ENCODE data around the gene CLUH.
A peak's percentile ranks its signal among the peaks of the same experiment; 100 is the strongest.

Gene CLUH

DNA sequence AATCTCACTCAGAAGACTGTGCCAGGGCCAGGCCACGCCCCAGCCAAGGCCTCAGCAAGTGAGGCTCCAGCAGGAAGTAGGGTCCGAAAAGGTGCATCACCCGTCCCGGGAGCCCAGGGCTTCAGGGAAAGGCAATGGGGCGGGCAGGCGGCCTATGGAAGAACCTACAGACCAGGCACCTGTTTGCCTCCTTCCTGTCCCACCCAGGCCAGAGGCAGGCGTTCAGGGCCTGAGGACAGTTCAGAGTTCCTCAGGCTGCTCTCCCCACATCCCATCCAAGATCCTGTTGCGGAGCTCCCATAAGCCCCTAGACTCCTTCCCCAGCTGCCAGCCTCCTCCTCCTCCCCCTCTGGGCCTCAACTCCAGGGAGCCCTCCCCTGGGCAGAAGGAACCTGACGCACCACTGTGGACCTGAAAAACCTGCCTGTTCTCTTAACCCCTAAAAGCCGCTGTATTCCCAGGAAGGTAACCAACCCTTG, 2.3 kb downstream of the CLUH start:
- H3K27ac ChIP-seq = peak overlapping the region; percentile 85
- TF ChIP-seq, protein P1, sequence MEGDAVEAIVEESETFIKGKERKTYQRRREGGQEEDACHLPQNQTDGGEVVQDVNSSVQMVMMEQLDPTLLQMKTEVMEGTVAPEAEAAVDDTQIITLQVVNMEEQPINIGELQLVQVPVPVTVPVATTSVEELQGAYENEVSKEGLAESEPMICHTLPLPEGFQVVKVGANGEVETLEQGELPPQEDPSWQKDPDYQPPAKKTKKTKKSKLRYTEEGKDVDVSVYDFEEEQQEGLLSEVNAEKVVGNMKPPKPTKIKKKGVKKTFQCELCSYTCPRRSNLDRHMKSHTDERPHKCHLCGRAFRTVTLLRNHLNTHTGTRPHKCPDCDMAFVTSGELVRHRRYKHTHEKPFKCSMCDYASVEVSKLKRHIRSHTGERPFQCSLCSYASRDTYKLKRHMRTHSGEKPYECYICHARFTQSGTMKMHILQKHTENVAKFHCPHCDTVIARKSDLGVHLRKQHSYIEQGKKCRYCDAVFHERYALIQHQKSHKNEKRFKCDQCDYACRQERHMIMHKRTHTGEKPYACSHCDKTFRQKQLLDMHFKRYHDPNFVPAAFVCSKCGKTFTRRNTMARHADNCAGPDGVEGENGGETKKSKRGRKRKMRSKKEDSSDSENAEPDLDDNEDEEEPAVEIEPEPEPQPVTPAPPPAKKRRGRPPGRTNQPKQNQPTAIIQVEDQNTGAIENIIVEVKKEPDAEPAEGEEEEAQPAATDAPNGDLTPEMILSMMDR (IDR thresholded peaks at IDR 0.05) = no peak
- TF ChIP-seq ZFX (IDR thresholded peaks at IDR 0.05; ENCODE audit: borderline replicate concordance) = no peak

DNA sequence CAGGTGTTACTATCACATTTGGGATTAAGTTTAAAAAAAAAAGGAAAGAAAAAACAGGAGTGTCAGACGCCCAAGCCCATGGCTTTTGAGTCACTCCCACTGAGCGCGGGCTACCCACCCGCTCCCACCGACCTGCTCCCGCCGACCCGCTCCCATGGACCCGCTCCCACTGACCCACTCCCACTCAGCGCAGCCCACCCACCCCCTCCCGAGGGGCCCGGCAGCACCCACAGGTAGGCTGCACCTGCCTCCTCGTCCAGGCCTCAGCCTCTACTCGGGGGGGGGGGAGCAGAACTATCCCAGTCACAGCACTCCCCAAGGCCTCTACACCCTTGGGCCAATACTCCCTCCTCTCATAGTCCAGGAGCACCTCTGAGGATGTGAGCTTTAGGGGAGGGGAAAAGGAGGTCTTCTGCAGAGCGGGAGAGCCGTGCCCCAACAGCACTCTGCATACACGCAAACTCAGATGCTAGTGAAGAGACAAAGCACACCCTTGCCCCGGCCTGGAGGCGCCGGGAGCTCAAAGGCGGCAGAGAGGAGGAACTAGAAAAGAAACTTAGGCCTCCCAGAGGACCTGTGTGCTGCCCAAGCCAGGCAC, 2.9 kb downstream of the CLUH start:
- no peak for TF ChIP-seq ZFX (IDR thresholded peaks at IDR 0.05; ENCODE audit: borderline replicate concordance)
- TF ChIP-seq, protein P1 (IDR thresholded peaks at IDR 0.05) = no peak
- H3K27ac ChIP-seq = peak overlapping the region; percentile 85

DNA sequence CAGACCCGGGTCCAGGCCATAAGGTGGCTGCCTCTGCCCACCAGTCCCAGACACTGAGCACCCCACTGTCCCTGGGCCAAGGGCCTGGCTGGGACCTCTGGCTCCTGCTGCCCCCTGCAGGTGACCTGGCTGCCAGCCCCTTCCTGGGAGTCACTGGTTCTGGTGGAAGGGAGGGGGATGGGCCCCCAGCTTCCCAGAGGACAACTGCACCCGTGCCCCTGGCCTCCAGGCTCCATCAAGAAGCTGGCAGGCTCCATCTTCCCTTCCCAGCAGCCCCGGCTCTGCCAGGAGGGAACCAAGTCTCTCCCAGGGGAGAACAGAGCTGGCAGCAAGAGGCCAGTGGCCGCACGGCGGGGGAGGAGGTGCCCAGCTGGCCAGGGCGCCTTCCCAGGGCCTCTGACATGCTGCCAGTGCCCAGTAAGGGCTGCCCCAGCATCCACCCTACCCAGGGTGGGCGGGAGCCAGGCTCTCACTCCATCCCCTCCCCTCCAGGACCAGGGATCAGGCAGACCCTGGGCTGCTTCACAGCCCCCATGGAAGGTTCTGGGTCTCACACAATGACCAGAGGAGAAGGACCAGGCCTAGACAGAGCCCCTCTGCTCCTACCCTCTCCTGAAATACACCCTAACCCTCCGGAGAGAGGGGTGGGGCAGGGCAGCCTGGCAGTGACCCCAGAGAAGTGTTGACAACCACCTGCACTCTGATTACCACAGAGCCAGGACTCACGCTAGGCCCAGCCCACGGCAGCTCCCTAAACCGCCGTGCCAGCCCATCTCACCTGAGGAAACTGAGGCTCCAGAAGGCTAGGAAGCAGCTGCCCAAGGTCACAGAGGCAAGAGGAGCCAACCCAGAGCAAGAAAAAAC, 3.6 kb downstream of the CLUH start:
- peak overlapping the region; percentile 85; the same call in 1 of the 2 replicates for H3K27ac ChIP-seq
- no peak for TF ChIP-seq ZFX (IDR thresholded peaks at IDR 0.05; ENCODE audit: borderline replicate concordance)
- TF ChIP-seq, protein P1 (IDR thresholded peaks at IDR 0.05) = peak; percentile 61

DNA sequence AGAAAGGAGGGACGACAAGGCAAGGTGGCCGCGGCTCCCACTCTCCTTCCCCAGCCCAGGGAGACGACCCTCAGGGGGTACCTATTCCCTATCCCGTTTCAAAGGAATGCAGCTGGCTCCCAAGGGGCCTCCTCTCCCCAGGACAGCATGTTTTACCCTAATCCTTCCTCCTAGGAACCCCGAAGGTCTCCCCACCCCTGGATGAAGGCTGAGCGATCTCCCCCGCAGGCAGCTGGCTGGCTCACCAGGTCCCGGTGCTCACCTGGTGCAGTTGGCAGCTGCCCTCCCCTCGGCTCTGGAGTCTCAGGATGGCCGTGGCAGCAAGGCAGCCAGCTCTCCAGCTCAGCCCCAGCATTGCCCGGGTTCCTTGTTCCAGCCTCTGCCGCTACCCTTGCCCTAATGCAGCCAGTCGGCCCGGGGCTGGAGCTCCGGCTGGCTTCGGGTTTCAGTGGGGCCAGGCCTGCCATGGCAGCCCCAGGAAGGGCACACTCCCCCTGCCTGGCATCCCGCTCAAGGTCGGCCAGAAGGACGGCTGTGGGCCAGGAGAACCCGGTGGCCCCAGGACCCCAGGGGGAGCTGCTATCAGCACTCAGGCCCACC, 4.6 kb downstream of the CLUH start:
- no peak overlapping the region for H3K27ac ChIP-seq
- TF ChIP-seq, protein P1 (IDR thresholded peaks at IDR 0.05) = no peak
- TF ChIP-seq ZFX (IDR thresholded peaks at IDR 0.05; ENCODE audit: borderline replicate concordance) = no peak

DNA sequence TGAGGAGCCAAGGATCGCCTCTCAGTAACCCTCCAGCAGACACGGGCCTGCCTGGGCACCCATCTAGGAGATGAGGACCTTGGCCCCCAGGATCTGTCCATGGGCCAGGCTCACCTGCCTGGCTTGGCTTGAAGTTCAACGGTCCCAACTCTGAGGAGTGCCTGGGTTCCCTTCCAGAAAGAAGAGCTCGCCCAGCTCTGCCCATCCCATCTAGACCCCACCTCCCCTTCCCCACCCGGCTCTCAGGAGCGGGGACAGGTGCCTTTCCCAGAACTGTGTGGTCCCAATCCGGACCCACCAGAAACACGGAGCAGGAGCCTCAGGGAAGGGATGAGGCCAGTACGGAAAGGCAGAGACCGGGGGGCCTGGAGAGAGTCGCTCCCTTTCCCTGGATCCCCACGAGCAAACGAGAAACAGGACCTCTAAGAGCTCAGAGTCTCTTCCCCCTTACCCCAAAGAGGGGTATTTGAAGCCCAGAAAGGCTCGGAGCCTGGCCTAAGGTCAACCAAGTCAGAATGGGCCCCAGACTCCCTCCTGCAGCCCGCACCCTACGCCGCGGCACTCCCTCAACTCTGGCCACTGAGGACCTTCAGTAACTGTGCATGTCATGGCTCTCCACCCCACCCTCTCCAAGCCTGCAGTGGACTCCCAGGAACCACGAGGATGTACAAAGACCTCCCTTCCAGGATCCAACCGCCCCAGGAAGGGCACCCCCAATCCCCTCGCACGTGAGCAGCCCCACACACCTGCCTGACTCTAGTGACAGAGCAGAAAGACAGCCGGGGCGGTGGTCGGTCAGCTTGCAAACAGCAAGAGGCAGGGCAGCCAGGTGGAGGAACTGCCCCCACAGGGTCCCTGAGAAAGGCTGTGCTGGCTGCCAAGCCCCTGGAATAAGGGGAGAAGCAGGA, 5.4 kb downstream of the CLUH start:
- H3K27ac ChIP-seq = no peak overlapping the region
- TF ChIP-seq ZFX (IDR thresholded peaks at IDR 0.05; ENCODE audit: borderline replicate concordance) = no peak

DNA sequence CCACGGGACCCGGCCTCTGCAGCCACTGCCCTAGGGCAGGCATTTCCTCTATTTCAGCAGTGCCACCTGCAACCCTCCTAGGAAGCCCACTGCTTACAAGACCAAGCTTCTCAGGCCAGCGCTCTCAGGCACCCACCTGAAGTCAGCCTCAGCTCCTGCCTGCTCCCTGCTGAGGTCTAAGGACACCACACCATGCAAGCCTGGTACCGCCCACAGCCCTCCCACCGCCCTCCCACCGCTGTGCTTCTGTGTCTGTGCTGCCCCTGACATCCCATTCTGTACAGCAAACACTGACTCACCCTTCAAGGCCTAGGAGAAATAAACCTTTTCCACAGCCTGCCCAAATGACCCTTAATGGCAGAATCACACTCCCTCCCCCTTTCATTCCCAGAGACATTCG, 6.3 kb downstream of the CLUH start:
- H3K27ac ChIP-seq = no peak overlapping the region
- no peak for TF ChIP-seq ZFX (IDR thresholded peaks at IDR 0.05; ENCODE audit: borderline replicate concordance)
- TF ChIP-seq, protein P1 (IDR thresholded peaks at IDR 0.05) = no peak

DNA sequence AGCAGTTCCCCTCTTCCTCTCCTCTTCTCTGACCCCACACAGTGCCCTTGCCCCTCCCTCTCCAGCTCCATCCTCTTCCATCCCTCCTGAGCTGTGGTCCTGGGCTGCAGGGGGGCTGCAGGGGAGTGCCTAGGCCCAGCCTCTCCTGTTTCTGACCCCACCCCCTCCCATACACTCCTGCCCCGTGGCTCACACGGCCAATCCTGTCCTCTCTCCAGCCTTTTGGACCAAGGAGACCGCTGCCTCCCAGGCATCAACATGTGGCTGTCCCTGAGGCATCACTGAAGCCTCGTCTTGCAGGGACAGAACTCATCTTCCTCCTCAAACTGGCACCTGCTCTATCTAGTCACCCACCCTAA, 6.7 kb downstream of the CLUH start:
- no peak for TF ChIP-seq ZFX (IDR thresholded peaks at IDR 0.05; ENCODE audit: borderline replicate concordance)
- TF ChIP-seq, protein P1 (IDR thresholded peaks at IDR 0.05) = no peak
- no peak overlapping the region for H3K27ac ChIP-seq

Data from 22Rv1 (cell line).